H4 (cell line): ENCODE data around the gene OLIG2. TPM values are rescaled to one million over a fixed set of nuclear protein-coding genes. Genes with fewer than 3 reads are reported as not detected.

ENCODE experiments used
- DNase-seq: peaks from one replicate; pipeline ENCODE4 v3.0.0-alpha.2; 2015; ENCODE audit warnings: low spot score
- total RNA-seq: library from RNA; depleted of rRNA; stranded (reverse); fragments of >200 nt; shearing (Covaris generic); gene quantifications from 2 replicates; pipeline ENCODE4 v1.2.3, GENCODE V29; 2014; rRNA removed

The OLIG2 gene
- total RNA-seq, 1 experiment from 2014 or later = 1.5 TPM

DNA sequence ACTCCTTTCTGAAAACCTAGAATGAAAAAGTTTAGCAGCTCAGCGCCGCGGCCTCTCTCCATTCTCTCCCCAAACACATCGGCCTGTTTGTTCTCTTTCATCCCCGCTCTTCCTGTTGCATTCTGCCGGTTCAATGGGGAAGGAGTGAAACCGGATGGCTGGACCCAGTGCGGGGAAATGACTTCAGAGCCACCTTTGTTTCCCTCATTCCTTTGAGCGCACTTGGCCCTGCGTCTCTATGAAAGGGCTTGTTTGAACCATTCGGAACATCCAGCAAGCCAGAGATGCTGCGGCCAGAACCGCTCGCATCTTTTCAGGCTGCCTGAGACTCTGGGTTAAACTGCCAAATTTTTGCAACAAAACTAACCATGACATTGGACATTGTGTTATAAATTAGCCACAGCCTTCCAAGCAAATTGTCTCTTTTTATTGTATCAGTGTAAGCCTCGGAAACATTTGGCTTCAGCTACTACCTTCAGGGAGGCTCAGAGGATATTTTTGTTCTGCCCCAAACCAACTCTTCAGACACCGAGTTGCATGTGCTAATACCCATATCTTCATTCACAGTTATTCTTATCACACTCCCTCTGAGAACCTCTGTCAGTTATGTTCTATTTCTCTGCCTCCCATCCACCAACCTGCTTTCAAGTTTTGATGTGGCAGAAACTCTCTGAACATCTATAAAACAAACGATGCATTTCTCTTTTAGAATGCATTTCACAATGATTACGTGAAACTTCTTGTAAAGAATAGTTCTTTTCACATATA is 39.1 kb downstream of the OLIG2 start:
- DNase-seq = no peak

DNA sequence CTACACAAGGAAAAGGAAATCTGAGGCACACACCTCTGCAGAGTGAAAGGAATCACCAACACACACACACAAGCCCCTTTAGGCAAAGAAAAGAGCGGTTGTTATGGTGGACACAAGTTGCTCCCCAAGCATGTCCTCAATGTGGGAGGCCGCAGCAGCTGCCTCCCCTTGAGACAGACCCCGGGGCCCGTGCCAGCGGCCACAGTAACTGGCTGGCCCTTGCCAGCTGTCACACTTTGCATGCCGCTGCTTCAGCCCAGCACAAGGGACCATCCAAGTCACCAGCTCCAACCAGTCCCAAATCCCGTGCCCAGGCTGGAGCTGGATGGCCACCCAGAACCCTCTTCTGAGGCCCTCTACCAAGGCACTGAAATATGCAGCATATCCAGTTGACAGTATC is 41.3 kb downstream of the OLIG2 start:
- no peak for DNase-seq

DNA sequence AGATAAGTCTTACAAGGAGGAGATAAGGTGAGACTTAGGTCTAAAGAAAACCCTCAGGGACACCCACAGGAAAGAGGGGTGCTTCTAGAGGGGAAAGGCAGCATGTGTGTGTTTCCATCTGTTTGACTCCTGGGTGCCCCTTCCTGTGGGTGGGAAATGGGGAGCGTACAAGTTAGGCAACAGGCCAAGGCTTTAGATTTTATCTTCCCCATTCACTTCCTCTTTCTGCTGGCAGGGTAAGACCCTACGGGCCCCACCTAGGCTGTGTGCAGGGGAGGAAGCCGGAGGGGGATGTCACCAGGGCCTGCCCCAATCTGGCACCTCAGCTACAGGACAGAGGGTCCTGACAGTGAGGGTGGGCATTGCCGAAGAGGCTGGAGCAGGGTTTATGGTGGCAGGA is 41.7 kb downstream of the OLIG2 start:
- DNase-seq = no peak

DNA sequence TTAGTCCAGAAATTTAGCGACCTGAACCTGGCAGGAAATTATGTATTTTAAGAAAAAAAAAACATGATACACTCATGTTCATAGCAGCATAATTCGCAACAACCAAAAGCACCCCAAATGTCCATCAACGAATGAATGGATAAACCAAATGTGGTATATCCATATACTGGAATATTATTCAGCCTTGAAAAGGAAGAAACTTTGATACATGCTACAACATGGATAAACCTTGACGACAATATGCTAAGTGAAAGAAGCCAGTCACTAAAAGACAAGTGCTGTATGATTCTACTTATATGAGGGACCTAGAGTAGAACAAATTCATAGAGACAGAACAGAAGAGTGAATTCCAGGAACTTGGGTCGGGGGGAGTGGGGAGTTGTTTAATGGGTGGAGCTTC is 43.5 kb downstream of the OLIG2 start:
- DNase-seq = no peak

DNA sequence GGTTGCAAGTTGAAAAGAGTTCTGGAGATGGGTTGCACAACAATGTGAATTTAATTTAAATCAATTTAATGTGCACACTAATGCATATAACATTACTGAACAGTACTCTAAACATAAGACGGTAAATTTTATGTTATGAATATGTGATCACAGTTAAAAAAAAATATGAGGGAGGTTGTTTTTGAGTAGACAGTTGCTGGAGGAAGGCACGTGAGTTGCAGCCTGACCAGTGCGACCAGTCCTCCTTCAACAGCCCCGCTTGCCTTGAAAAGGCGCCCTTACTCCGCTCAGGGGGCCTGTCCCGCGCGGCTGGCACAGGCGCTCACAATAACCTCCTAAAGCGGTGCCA is 43.9 kb downstream of the OLIG2 start:
- no peak for DNase-seq

DNA sequence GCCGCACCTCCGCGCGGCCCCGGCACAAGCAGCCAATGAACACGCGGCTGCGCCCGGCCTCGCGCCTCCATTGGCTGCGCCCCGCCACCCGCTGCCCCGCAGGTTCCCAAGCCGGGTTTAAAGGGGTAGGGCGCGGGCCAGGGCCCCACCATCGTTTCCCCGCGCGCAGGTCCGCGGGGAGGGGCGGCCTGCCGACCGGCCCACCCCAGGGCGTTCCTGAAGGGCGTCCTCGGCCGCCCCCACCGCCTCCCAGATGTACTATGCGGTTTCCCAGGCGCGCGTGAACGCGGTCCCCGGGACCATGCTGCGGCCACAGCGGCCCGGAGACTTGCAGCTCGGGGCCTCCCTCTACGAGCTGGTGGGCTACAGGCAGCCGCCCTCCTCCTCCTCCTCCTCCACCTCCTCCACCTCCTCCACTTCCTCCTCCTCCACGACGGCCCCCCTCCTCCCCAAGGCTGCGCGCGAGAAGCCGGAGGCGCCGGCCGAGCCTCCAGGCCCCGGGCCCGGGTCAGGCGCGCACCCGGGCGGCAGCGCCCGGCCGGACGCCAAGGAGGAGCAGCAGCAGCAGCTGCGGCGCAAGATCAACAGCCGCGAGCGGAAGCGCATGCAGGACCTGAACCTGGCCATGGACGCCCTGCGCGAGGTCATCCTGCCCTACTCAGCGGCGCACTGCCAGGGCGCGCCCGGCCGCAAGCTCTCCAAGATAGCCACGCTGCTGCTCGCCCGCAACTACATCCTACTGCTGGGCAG is 44.4 kb downstream of the OLIG2 start, which contains the start of gene OLIG1:
Gene OLIG1 (plus strand): TSS at position 148 of the 750 bp plus-strand sequence. CDS start 106 bp downstream, at position 254.
- no peak for DNase-seq

DNA sequence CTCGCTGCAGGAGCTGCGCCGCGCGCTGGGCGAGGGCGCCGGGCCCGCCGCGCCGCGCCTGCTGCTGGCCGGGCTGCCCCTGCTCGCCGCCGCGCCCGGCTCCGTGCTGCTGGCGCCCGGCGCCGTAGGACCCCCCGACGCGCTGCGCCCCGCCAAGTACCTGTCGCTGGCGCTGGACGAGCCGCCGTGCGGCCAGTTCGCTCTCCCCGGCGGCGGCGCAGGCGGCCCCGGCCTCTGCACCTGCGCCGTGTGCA is 44.9 kb downstream of the OLIG2 start:
- DNase-seq = no peak

DNA sequence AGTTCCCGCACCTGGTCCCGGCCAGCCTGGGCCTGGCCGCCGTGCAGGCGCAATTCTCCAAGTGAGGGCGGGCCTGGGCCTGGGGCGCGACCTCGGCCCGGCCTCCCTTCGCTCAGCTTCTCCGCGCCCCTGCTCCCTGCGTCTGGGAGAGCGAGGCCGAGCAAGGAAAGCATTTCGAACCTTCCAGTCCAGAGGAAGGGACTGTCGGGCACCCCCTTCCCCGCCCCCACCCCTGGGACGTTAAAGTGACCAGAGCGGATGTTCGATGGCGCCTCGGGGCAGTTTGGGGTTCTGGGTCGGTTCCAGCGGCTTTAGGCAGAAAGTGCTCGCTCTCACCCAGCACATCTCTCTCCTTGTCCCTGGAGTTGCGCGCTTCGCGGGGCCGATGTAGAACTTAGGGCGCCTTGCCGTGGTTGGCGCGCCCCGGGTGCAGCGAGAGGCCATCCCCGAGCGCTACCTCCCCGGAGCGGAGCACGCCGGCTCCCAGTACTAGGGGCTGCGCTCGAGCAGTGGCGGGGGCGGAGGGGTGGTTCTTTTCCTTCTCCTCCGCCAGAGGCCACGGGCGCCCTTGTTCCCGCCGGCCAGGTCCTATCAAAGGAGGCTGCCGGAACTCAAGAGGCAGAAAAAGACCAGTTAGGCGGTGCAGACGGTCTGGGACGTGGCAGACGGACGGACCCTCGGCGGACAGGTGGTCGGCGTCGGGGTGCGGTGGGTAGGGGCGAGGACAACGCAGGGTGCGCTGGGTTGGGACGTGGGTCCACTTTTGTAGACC is 45.4 kb downstream of the OLIG2 start:
- no peak for DNase-seq

DNA sequence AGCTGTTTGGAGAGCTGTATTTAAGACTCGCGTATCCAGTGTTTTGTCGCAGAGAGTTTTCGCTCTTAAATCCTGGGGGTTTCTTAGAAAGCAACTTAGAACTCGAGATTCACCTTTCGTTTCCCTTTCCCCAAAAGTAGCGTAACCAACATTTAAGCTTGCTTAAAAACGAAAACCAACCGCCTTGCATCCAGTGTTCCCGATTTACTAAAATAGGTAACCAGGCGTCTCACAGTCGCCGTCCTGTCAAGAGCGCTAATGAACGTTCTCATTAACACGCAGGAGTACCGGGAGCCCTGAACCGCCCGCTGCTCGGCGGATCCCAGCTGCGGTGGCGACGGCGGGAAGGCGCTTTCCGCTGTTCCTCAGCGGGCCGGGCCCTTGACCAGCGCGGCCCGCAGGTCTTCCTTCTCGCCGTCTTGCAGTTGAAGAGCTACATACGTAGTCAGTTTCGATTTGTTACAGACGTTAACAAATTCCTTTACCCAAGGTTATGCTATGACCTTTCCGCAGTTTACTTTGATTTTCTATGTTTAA is 46.1 kb downstream of the OLIG2 start:
- no peak for DNase-seq

DNA sequence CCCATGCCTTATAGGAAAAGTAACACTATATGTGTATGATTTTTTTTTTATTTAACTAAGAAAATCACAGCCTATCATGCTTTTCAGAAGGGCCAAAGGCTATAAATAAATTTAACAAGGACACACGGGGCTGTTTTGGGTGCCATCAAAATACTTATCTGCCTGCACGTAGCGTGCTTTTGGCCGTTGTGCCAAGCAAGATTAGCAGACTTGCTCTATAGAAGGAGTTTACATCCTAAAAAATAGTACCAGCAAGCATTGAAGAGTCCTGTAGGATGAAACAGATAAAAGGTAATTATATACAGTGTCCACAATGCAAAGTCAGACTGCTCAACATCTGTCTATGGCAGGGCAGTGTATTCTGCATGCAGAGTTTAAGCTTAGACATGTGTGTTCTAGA is 47.9 kb downstream of the OLIG2 start:
- DNase-seq = no peak

DNA sequence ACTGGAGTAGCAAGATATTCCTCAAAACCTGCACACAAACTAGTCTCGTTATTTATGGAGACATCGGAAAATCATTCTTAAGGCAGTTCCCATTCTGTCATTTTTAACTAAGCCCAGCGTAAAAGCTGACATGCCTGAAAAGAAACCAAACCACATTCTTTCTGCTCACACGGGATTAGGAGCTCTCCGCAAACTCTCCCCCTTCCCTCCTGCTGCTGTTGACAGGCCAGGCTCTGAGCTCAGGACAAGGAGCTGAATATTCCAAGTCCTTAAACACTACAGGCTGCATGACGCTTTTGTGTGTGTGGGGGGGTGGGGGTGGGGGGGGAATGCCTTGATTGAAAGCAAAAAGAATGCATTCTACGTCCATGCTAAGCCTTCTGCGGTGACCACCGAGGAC is 49.4 kb downstream of the OLIG2 start:
- no peak for DNase-seq

DNA sequence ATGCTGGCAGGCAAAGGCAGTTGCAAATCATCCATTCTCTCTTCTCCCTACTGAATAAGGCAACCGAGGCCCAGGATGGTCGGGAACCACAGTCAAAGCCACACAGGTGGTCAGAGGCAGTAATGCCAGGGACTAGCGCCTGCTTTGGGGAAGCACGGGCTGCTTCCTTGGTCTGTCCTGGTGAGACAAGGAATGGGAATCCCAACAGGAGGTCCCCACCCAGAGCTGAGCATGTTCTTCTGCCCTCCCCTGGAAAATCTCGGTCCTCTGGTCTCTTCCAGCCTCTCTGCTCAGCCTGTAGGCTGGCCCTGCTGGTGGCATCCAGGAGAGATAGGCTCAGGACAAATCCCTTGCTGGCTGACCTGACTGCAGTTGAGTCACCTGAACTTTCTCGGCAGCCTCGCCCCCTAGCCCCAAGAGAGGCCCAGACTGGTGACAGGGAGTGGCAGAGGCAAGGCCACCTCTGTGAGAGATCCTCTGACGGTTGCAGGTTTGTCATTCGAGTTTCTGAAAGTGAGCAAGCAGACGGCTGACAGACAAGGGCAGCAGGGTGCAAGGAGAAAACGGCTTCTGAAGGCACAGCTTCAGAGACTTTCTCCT is 50.0 kb downstream of the OLIG2 start:
- no peak for DNase-seq

DNA sequence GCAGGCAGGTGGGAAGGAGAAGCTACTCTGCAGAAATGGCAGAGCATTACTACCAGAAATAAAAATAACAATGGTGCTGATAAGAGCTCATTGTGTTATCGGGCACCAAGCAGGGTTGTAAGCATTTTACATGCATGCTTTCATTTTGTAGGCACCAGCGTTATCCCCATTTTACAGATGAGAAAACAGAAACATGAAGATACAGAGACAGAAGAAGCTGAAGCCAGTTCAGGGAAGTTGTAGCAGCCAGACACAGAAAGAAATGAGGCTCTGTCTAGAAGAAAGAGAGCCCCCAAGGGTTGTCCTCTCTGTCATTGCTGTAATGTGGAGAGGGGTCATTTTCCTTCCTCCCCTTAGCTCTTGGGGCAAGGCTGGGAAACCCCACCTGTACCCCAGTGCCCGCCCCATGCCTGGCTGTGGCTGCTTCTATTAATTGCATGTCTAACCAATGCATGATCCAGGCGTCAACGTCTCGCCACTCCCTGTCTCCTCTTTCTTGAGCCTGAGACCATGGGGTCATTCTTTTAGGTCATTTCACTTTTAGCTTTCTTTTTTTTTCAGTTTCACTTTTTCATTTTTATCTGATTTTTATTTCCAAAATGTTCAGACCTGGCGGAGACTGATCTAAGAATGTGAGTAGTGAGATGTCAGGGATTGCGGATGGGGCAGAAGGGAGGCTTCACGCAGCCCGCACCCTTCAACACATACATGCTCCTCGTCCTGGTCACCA is 51.0 kb downstream of the OLIG2 start:
- no peak for DNase-seq

Other genes with a start within 250 kb of the OLIG2 start
- not detected in 2 replicates for gene OLIG1, start 44.2 kb downstream of the OLIG2 start, total RNA-seq
- gene IFNAR2, start 204.0 kb downstream of the OLIG2 start, total RNA-seq = 7.9 and 11.5 TPM in 2 replicates
- gene IL10RB, start 240.4 kb downstream of the OLIG2 start, total RNA-seq = 107 and 111 TPM in 2 replicates